Measurements from ENCODE around the gene ARHGAP25. TPM values are rescaled to one million over a fixed set of nuclear protein-coding genes. Genes with fewer than 3 reads are reported as not detected.

The ARHGAP25 gene
- total RNA-seq, 1 donor from 2014 or later, result 31.8 TPM

GRCh38 chr2:68690851-68691250, 43.8 kb upstream of the ARHGAP25 start:
- Histone ChIP-seq H3K4me1 (peaks cover 4% of the 10 kb centered on the region), H3K36me3 (no peaks in the 10 kb centered on the region), H3K27me3 (no peaks in the 10 kb centered on the region), H3K9me3 (no peaks in the 10 kb centered on the region), H3K4me3 (no peak overlapping the region), H3K27ac (no peak overlapping the region)
- no peak for ATAC-seq
- no peak for TF ChIP-seq CTCF (IDR thresholded peaks at IDR 0.05)
- intact Hi-C loops (cut with DNase I), result no loop called here
- DNase-seq, result no peak

GRCh38 chr2:68692511-68692910, 42.1 kb upstream of the ARHGAP25 start:
- no peaks in the 10 kb centered on the region for H3K27me3 ChIP-seq
- TF ChIP-seq CTCF (IDR thresholded peaks at IDR 0.05), result no peak
- H3K27ac ChIP-seq, result no peak overlapping the region
- no peaks in the 10 kb centered on the region for H3K36me3 ChIP-seq
- DNase-seq (no peak), ATAC-seq (peak; percentile 60)
- peaks cover 4% of the 10 kb centered on the region for H3K4me1 ChIP-seq
- no peaks in the 10 kb centered on the region for H3K9me3 ChIP-seq
- no peak overlapping the region for H3K4me3 ChIP-seq
- intact Hi-C loops (cut with DNase I), result no loop called here

- Histone ChIP-seq H3K36me3 (no peaks in the 10 kb centered on the region), H3K27me3 (no peaks in the 10 kb centered on the region), H3K4me1 (peaks cover 4% of the 10 kb centered on the region), H3K4me3 (no peak overlapping the region), H3K27ac (no peak overlapping the region), H3K9me3 (no peaks in the 10 kb centered on the region)
- DNase-seq (no peak), ATAC-seq (no peak)
- no peak for TF ChIP-seq CTCF (IDR thresholded peaks at IDR 0.05)
- intact Hi-C loops (cut with DNase I), result no loop called here
These were observed 40.7 kb upstream of the ARHGAP25 start for GRCh38 chr2:68693951-68694350.

GRCh38 chr2:68695971-68696370, 38.6 kb upstream of the ARHGAP25 start:
- Histone ChIP-seq H3K27me3 (no peaks in the 10 kb centered on the region), H3K4me3 (no peak overlapping the region), H3K36me3 (no peaks in the 10 kb centered on the region), H3K4me1 (no peaks in the 10 kb centered on the region), H3K9me3 (no peaks in the 10 kb centered on the region), H3K27ac (no peak overlapping the region)
- intact Hi-C loops (cut with DNase I), result no loop called here
- no peak for ATAC-seq
- no peak for TF ChIP-seq CTCF (IDR thresholded peaks at IDR 0.05)
- DNase-seq, result no peak

- Histone ChIP-seq H3K4me1 (no peaks in the 10 kb centered on the region), H3K9me3 (no peaks in the 10 kb centered on the region), H3K27ac (no peak overlapping the region), H3K36me3 (no peaks in the 10 kb centered on the region), H3K27me3 (no peaks in the 10 kb centered on the region), H3K4me3 (no peak overlapping the region)
- no peak for ATAC-seq
- intact Hi-C loops (cut with DNase I), result no loop called here
- TF ChIP-seq CTCF (IDR thresholded peaks at IDR 0.05), result no peak
- DNase-seq, result no peak
These were observed 38.1 kb upstream of the ARHGAP25 start for GRCh38 chr2:68696554-68696953.

All from upper lobe of right lung (tissue), 1 donor.